GM19397 (cell line): ENCODE data around the gene CMTM8.

ENCODE experiments used
- ATAC-seq: cut with Tn5 transposase; IDR thresholded peaks from one replicate; pipeline ENCODE4 v1.9.1; 2021; ENCODE audit warnings: mild to moderate bottlenecking, moderate library complexity; ENCODE audit not compliant: unreplicated experiment

CMTM8 gene

DNA sequence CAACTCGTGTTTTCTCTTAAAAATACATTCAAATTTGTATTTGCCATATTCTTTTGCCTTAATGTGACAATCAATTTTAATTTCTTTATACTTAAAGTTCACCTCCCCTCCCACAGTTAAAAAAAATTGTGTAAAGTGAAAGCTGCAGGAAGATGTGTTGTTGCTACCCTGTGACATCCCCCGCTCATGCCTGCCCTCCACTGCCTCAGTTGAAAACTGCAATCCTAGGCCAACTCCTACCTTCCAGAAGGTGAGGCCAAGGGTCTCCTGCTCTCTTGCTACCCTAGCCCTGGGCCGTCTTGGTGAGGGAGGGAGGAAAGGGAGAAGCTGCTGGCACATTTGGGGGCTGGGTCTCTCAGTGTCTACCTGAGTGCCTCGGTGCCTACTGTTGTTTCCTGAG is 96.2 kb downstream of the CMTM8 start:
- ATAC-seq: no peak

- ATAC-seq: no peak
Observed at GRCh38 chr3:32335365-32336112, 97.1 kb downstream of the CMTM8 start.

DNA sequence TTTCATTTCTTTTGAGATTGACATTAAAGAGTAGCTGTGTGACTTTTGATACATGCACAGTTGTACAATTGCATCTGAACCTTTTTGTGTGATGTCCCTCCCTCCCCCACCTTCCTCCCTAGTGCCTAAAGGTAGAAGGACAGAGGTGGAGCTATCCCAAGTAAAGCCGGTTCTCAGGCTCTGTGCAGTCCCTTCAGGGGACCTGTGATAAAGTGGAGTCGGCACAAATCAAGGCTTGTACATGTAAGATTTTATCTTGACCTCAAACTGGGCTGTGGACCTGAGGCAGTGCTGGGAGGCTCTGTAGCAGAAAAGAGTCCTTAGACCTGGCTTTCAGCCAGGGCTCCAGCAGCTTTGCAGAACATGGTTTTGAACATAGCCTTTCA is 97.6 kb downstream of the CMTM8 start:
- no peak for ATAC-seq

GRCh38 chr3:32337505-32337904 is 99.0 kb downstream of the CMTM8 start:
- ATAC-seq: no peak

DNA sequence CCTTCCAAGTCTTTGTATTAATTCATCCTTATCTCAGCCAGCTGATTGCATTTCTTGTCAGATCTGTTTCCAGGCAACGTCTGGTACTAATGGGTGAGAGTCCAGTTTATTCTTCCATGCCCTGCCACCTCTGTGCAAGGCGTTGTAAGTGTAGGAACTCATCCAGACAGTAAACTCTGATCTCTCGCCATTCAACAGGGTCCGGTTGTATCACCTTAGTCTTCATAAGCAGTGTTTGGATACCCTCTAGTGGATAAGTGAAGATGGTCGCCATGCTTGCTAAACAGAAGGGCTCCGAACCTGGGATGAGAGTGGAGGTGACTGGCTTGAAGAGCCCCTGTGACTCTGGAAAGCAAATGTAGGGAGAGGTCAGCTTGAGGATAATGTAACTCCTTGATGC is 101.6 kb downstream of the CMTM8 start:
- ATAC-seq: no peak

DNA sequence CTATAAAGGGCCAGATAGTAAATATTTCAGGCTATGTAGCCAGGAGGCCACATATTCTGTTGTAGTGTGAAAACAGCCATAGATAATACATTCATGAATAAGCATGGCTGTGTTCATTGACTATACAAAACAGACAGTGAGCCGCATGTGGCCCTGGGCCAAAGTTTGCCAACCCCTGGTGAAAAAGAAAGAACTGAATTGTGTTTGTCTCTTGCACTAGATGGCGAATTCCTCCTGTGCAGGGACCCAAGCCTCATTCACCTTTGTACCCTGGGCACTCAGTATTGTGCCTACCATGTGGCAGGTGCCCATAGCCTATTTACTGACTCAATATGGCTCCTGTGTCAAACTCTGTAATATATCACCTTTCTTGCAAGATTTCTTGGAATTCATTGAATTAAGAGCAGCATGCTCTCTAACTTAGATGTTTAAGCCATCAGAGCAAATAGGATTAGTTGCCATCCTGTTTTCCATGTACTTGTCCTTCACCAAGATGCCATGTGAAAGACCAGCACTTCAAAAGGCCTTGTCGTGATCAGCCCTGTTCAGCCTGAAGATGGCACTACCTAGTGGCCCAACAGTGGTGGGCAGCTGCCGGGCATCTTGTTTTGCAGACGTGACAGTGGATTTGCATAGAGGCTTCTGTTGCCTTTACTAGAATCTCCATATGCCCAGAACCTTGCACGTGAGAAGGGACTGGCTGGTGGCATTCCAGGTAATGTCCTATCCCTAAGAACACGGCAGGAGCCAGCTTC is 102.3 kb downstream of the CMTM8 start:
- no peak for ATAC-seq

GRCh38 chr3:32347343-32348125 is 109.1 kb downstream of the CMTM8 start:
- ATAC-seq: no peak

GRCh38 chr3:32349184-32349583 is 110.7 kb downstream of the CMTM8 start:
- ATAC-seq: no peak

GRCh38 chr3:32352563-32352962 is 114.1 kb downstream of the CMTM8 start:
- no peak for ATAC-seq

GRCh38 chr3:32353351-32353750 is 114.9 kb downstream of the CMTM8 start:
- ATAC-seq: no peak

- ATAC-seq: no peak
Observed at GRCh38 chr3:32354362-32354778, 115.9 kb downstream of the CMTM8 start.

DNA sequence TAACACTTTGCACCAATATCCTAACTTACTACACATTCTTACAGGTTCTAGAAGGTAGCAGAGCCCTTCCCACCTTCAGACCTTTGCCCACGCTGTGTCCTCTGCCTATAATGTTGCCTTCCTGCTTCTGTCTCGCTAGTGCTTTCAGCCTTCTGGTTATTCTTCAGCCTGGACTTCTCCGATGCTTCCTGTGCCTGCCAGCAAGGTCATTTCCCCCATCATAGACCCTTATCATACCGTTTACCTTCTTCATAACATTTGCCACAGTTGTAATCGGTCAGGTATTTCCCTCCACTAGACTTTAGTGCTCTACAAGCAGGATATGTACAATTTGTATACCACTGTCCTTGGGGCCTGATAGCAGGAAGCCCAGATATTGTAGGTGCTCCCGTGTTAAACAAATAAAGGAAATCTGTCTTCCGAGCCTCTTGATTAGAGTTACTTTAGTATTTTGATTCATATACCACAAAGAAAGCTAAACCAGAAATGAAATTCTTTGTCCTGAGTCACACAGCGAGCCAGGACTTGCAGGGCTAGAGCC is 117.3 kb downstream of the CMTM8 start:
- no peak for ATAC-seq

DNA sequence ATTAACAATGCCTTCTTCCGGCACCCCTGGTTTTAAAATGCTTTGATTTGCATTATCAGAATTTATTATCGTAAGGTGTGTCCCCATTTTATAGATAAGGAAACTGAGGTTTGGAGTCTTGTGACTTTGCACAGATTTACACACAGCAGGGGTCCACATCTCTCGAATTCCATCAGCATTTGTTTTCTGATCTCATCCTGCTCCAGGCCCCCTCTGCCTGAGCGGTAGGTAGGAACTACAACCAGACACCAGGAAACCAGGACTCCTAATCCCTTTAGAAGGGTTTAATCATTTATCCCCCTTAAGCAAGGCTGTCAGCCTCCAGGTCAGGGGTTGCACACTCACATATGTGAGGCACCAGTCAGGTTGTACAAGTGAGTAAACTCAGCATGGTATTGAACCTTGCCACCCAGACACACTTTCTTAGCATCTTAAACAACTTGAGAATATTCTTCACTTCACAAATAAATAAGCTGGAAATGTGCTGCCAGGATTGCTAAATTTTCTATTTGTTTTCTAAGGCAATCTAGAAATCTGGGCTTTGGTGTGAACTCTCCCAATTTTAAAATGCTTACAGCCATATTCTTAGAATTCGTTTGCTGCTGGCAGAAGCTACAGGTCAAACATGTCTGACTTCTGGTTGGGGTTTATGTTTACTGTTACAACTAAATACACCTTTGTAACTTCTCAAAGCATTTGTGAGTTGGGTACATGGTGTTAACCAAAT is 121.4 kb downstream of the CMTM8 start:
- ATAC-seq: no peak

GRCh38 chr3:32360493-32360827 is 122.0 kb downstream of the CMTM8 start:
- no peak for ATAC-seq

- no peak for ATAC-seq
Observed at GRCh38 chr3:32366638-32367397, 128.3 kb downstream of the CMTM8 start.

- no peak for ATAC-seq
Observed at GRCh38 chr3:32367442-32367841, 129.0 kb downstream of the CMTM8 start.

DNA sequence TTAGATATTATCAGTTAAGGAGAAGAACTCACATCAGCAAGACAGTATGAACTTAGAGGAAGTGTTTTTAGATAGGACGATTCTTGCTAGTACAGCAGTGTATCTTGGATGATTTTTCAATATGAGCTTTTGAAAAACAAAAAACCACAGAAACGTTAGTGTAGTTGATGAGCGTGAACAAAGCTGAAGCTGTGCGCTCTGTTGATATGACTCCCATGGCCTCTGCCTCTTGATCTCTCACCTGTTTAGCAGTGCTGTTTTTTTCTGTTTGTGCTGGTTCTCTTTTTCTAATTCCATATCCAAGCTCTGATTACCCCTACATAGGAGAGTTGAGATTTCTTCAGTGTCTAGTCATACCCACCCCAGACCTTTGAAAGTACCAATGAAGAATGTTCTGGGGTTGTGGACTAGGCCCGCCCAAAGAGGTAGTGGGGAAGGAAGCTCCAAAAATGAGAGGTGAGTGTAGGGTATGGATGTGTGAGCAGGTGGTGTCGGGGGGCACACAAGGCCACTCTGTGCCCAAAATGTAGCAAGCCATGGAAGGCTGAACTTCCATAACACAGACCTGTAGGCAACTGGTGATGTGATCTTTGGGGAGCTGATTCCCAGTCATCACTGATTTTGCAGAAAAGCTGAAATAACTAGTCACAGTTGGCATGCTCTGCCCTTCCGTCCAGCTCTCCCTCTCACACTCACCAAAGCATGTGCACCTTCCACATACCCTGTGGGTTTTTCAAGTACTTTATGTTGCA is 133.2 kb downstream of the CMTM8 start:
- ATAC-seq: no peak

- ATAC-seq: no peak
Observed at GRCh38 chr3:32372213-32372490, 133.7 kb downstream of the CMTM8 start.

GRCh38 chr3:32373276-32373675 is 134.8 kb downstream of the CMTM8 start:
- ATAC-seq: no peak

DNA sequence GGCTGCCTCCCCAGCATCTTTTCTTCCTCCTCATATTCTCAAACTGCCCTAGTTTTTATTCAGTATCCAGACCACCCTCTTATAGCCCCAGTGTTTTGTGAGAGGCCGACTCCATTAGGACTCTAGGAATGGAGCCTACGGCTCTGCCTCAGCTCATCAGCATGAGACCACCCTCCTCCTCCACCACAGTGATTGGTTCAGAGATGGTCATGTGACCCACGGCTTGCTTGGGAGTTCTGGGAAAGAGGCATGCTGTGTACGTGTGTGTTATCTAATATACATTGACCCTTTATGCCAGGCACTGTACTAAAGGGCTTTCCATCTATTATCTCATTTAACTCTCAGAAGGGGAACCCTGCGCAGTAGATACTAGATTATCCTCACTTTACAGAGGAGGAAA is 135.4 kb downstream of the CMTM8 start:
- ATAC-seq: no peak
